ENCODE data around the gene LCE3E.
"Not testable (repeated sequence)": the region's sequence is repeated elsewhere in the genome, so short reads cannot be mapped to it uniquely, and the experiment has no call there.

LCE3E gene, protein sequence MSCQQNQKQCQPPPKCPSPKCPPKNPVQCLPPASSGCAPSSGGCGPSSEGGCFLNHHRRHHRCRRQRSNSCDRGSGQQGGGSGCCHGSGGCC

GRCh38 chr1:152566681-152567080, at the start of gene LCE3E:
LCE3E (minus strand) TSS chr1:152566780; CDS start chr1:152566208, 572 bp downstream.
- no peak for DNase-seq (ENCODE audit: low spot score)

DNA sequence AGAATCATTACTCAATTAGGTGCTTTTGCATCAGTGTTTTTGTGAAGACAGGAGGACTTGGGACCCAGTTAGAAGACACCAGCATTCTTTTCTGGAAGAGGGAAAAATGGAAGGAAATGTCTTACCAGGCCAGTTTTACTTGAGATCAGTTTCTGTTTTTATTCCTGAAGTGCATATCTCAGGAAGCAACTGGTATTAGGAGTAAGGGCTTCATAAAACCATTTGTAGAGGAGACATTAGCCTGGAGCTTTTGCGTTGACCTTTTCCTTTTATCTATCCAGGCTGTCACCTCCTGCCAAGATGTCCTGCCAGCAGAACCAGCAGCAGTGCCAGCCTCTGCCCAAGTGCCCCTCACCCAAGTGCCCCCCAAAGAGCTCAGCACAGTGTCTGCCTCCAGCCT, 46.9 kb upstream of the LCE3E start, which contains the start of gene LCE3B:
TSS of gene LCE3B (plus strand) at position 301 of the 400 bp plus-strand sequence. CDS start at position 301, 0 bp downstream.
- no peak for DNase-seq (ENCODE audit: low spot score)

GRCh38 chr1:152599934-152600333, 33.4 kb upstream of the LCE3E start, which contains the start of gene LCE3C:
LCE3C (plus strand) TSS chr1:152600234; CDS start chr1:152600732, 498 bp downstream.
- no peak for DNase-seq (ENCODE audit: low spot score)

- DNase-seq (ENCODE audit: low spot score) = no peak
Measured at GRCh38 chr1:152596986-152597385, 30.4 kb upstream of the LCE3E start.

DNA sequence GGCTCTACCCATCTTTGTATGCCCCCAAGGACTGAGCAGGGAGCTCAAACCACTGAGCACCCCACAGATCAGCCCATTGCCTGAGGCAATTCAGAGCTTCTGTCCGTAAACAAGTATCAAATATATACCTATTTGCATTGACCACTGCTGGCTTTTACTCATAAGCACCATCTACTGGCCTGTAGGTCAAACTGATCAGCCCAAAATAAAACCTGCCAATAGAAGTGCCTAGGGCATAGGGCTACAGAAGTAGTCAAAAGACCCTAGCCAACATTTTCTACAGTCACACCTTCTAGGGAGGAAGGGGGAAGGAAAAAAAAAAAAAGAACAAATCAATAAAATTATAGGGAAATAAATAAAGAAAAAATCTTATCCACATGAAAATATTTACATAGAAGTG, 19.0 kb upstream of the LCE3E start:
- DNase-seq (ENCODE audit: low spot score) = no peak

DNA sequence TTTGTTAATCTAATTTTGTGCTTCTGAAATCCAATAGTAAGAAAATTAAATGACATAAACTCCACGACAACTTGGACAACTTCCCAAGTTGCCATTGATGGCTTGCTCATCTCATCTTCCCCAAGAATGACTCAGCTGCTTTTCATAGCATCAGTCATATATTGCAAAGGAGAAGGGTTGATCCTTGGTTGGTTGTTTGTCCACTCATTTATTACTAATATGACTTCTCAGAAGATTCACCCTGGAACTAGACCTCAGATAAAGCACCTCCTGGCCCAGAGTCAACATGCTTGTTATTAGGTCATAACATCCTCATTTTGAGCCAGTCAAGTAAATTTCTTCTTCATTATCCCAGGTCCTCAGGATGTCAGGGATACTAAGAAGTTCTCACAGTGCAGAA, 16.1 kb upstream of the LCE3E start:
- no peak for DNase-seq (ENCODE audit: low spot score)

DNA sequence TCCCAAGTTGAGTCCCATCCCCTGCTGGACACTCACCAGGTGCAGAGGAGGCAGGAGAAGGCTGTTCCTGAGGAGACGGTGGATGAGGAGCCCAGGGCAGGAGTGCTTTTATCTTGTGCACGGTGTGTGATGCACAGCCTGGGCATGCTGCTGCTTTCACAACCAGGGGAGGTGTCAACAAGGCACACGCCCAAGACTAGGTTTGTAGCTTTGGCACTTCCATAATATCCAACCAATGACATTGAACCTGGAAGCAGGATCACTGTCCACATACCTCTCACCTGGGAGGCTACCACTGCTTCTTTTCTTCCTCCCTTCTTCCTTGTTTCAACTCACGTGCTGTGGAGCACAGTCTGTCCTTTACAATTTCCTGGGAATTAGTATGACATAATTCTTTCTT, 13.9 kb upstream of the LCE3E start, which contains the start of gene LCE3D:
TSS of gene LCE3D (minus strand) at position 84 of the 400 bp plus-strand sequence. CDS start 580 bp downstream, outside the sequence.
- DNase-seq (ENCODE audit: low spot score) = no peak

GRCh38 chr1:152579526-152579925, 12.9 kb upstream of the LCE3E start:
- DNase-seq (ENCODE audit: low spot score) = not testable (repeated sequence)

GRCh38 chr1:152577168-152577567, 10.6 kb upstream of the LCE3E start:
- no peak for DNase-seq (ENCODE audit: low spot score)

DNA sequence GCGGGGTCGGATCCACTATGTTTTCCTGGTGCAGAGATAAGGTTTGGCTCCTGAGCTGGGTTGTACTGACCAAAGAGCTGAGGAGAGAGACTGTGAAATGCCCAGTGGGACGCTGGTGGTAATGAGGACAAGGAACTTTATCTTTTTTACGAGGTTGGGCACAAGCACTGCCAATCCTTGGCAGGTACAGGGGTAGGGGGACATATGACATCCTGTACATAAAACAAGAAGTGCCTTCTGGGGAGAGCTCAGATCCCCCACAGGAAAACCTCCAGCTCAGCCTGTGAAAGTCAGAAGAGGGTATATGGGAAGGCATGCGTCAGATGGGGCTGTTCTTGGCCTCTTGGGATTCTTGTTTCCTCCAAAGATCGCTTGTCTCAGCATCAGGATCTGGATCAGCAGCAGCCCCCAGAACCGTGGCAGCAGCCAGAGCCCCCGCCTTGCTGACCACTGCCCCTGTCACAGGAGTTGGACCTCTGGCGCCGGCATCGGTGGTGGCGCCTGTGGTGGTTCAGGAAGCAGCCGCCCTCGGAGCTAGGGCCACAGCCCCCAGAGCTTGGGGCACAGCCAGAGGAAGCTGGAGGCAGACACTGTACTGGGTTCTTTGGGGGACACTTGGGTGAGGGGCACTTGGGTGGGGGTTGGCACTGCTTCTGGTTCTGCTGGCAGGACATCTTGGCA, 905 bp downstream of the LCE3E start:
- no peak for DNase-seq (ENCODE audit: low spot score)

- DNase-seq (ENCODE audit: low spot score) = no peak
Measured at GRCh38 chr1:152565115-152565514, 1.5 kb downstream of the LCE3E start.

GRCh38 chr1:152548358-152548757, 18.2 kb downstream of the LCE3E start:
- DNase-seq (ENCODE audit: low spot score) = not testable (repeated sequence)

- DNase-seq (ENCODE audit: low spot score) = no peak
Measured at GRCh38 chr1:152546704-152547103, 19.9 kb downstream of the LCE3E start.

DNA sequence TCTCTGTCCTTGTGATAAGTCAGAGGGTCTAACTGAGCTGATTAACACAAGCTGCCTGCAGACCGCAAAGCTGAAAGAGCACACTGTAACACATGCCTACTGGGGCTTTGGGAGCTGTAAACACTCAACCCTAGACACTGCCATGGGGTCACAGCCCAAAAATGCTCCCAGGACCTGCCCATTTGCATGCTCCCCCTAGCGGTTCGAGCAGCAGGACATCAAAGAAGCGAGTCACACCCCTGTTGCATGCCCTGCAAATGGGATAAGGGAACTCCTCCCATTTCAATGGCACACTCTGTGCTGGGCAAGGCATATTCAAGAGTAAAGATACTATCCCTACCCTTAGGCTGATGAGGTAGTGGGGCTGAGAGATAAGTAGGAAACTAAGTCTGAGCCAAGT, 22.8 kb downstream of the LCE3E start:
- DNase-seq (ENCODE audit: low spot score) = no peak

DNA sequence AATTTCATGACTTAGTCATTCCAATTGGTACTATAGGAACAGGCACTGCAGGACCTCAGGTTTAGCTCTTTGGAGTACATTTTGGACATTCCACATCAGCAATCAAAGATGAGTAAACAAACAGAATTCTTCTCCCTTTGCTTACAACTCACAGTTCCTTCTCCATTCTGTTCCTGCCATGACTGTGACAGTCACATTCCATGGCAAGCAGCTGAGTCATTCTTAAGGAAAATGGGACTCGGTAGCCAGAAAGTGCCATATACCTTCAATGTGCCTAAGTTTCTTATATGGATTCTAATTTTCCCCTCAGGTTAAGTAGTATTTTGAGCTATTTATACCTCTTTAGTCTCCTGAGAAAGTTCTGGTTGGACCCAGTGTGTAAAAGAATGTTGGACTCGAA, 26.7 kb downstream of the LCE3E start:
- no peak for DNase-seq (ENCODE audit: low spot score)

GRCh38 chr1:152537496-152537895, 29.1 kb downstream of the LCE3E start:
- peak; percentile 41 for DNase-seq (ENCODE audit: low spot score)

DNA sequence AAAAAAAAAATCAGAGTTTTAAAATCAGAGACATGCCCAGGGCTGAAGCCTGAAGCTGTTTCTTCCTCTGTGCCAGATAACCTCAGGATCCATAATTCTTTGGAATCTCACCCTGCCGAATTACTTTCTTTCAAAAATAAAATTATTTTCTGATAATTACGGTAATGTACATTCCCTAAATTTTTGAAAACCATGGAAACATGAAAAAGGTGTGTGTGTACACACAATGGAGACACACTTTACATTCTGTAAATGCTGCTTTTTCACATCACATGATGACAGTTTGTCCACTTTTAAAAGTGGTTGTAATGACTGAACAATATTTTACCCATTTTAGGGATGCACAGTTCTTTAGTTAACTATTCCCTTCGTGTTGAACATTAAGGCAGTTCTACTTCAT, 30.8 kb downstream of the LCE3E start:
- no peak for DNase-seq (ENCODE audit: low spot score)

DNA sequence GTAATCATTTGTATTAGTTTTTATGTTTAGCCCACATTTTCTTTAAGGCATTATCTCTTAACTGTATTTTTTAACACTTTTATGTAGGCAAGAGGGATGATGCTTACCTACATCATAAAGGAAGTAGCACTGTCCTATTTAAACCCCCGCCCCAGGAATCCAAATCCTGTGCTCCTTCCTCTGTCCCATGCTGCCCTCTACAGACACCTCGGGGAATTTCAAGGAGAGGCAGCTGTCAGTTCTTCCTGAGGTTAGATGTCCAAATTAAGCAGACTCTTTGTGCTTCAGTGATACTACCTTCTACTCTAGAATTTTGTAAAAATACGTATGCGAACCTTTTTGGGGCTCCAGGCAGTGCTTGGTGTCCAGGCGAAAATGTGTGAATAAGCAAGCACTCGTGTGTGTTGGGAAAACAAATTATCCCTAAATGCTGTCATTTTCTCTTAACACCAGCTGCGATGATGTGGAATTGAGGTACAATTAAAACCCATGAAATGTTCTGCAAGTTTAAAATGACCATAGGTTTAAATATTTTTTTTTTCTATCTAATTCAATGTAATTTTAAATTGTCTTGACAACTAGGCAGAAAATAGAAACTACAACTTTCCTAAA, 33.1 kb downstream of the LCE3E start:
- peak; percentile 39 for DNase-seq (ENCODE audit: low spot score)

- DNase-seq (ENCODE audit: low spot score) = no peak
Measured at GRCh38 chr1:152525080-152525641, 41.4 kb downstream of the LCE3E start.

DNA sequence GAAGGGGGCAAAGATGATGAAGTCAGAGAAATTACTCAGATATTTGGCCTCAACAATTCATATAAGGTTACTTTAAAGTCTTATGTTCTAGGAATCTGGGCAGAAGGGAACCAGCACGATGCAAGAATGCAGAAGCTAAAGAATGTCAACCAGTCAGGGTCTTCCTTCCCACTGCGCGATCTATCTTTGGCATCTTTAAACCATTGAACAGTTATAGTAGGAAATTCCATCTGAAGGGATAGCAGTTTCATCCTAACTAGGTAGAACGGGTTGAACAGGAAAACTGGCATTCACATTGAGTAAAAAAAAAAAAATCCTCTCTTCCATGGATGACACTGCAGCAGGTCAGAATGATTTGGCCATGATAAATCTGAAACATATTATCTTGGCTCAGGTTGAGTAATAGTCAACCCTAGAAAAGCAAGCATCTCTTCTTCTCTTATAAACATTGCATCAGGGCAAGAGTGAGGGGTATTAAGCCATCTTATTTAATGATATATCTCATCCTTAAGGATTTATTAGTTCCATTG, 46.0 kb downstream of the LCE3E start:
- DNase-seq (ENCODE audit: low spot score) = no peak

- DNase-seq (ENCODE audit: low spot score) = peak; percentile 71
Measured at GRCh38 chr1:152519851-152520250, 46.7 kb downstream of the LCE3E start.

GRCh38 chr1:152517237-152517811, 49.3 kb downstream of the LCE3E start:
- no peak for DNase-seq (ENCODE audit: low spot score)

Data from pons (tissue), 1 donor.